Thoracic aorta (tissue), 2 donors: ENCODE data around the gene CRB1. TPM values are rescaled to one million over a fixed set of nuclear protein-coding genes. Genes with fewer than 3 reads are reported as not detected.

Experiments used
- ATAC-seq: fragments of 150-250 bp; one replicate; pipeline ENCODE4 v1.8.0; 2017; ENCODE audit warnings: low read depth; ENCODE audit not compliant: insufficient number of reproducible peaks, low FRiP score
- DNase-seq: peaks from one replicate; pipeline ENCODE4 v3.0.0-alpha.2; 2020; ENCODE audit warnings: low spot score
- H3K27ac ChIP-seq, 2 donors: fragments of 200-600 bp; sonication (generic); 1 replicate in 1 of 2; 2 replicates in 1 of 2; pipeline ENCODE4 v1.5.1; 2016; ENCODE audit warnings: mild to moderate bottlenecking in 2 of 2, moderate library complexity in 2 of 2
- H3K27me3 ChIP-seq: fragments of 200-600 bp; sonication (generic); replicated peaks from 2 replicates; pipeline ENCODE4 v1.6.0; 2016; ENCODE audit warnings: mild to moderate bottlenecking; ENCODE audit not compliant: insufficient read depth
- H3K36me3 ChIP-seq: fragments of 200-600 bp; sonication (generic); one replicate; pipeline ENCODE4 v1.5.1; 2016
- H3K4me1 ChIP-seq, 2 donors: fragments of 200-600 bp; sonication (generic); 1 replicate in 1 of 2; 2 replicates in 1 of 2; pipeline versions ENCODE4 v1.5.1 to v1.6.0; 2016; ENCODE audit warnings: low read depth in 2 of 2, mild to moderate bottlenecking in 1 of 2; ENCODE audit not compliant: control insufficient read depth in 1 of 2
- H3K4me3 ChIP-seq: fragments of 200-600 bp; sonication (generic); 2 replicates; pipeline ENCODE4 v1.5.1; 2016; ENCODE audit warnings: mild to moderate bottlenecking
- H3K9me3 ChIP-seq: fragments of 200-600 bp; sonication (generic); 2 replicates; pipeline ENCODE4 v1.5.1; 2016
- total RNA-seq, 2 donors: library from RNA; depleted of rRNA; stranded (reverse); fragments of >200 nt; gene quantifications; one replicate each; pipeline versions ENCODE4 v1.1.0 to v1.2.3, GENCODE V29; 2016
- TF ChIP-seq, protein P1 (sequence below): fragments of 200-600 bp; sonication (generic); IDR thresholded peaks from one replicate; pipeline ENCODE4 v1.5.1; 2019; ENCODE audit warnings: antibody characterized with exemption

Gene CRB1
- total RNA-seq, 2 donors from 2014 or later, result not detected

DNA sequence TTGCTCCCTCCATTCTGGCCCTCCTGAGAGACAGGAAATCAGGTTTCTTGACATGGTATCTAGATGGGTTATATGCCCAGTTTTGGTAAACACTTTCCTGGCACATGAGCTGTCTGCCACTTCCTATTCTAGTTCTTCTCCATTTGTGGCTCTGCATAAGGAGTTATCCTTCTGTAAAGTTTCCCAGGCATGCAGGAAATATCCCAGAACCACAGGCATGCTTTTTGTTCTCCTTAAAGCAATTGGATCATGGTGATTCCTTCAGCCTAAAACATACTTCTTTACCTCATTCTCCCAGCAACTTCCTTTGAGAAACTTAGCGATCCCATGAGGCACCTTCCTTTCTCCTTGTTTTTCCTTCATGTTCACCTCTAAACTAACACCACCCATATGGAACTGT lies 199.8 kb downstream of the CRB1 start:
- TF ChIP-seq, protein P1, sequence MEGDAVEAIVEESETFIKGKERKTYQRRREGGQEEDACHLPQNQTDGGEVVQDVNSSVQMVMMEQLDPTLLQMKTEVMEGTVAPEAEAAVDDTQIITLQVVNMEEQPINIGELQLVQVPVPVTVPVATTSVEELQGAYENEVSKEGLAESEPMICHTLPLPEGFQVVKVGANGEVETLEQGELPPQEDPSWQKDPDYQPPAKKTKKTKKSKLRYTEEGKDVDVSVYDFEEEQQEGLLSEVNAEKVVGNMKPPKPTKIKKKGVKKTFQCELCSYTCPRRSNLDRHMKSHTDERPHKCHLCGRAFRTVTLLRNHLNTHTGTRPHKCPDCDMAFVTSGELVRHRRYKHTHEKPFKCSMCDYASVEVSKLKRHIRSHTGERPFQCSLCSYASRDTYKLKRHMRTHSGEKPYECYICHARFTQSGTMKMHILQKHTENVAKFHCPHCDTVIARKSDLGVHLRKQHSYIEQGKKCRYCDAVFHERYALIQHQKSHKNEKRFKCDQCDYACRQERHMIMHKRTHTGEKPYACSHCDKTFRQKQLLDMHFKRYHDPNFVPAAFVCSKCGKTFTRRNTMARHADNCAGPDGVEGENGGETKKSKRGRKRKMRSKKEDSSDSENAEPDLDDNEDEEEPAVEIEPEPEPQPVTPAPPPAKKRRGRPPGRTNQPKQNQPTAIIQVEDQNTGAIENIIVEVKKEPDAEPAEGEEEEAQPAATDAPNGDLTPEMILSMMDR, result no peak
- H3K36me3 ChIP-seq, result no peaks in the 10 kb centered on the region

DNA sequence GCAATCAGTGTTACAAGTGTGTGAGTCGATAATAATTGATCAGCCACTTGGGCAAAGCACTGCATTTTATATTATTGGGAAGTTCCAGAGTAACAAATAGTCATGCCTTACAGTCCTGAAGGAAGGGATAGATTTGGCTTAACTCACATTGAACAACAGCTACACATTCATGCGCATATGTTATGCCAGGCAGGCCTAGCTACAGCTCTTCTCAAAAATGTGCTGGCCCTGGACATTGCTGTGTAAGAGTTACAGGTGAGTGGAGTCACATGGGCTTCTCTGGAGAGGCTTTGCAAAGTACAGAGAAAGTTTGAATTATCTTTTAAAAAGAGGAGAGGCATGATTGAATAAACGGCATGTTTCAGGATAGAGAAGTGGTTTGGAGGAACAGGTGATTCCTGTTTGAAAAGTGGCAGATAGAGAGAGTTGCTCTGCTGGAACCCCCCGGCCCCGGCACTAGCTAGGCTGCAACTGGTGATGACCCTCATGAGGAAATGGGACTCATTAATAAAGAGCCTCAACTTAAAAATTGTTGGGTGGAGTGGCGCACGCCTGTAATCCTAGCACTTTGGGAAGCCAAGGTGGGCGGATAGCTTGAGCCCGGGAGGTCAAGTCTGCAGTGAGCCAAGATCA lies 200.6 kb downstream of the CRB1 start:
- TF ChIP-seq, protein P1, result no peak
- no peak for ATAC-seq

More for the DNA sequence above, 199.8 kb downstream of the CRB1 start:
- ATAC-seq (no peak), DNase-seq (no peak)
- no peak overlapping the region for H3K27ac ChIP-seq
- H3K27me3 ChIP-seq, result no peaks in the 10 kb centered on the region
- H3K4me1 ChIP-seq, result peaks cover 10 to 14% of the 10 kb centered on the region in 2 donors
- H3K9me3 ChIP-seq, result no peaks in the 10 kb centered on the region
- H3K4me3 ChIP-seq, result no peak overlapping the region

DNA sequence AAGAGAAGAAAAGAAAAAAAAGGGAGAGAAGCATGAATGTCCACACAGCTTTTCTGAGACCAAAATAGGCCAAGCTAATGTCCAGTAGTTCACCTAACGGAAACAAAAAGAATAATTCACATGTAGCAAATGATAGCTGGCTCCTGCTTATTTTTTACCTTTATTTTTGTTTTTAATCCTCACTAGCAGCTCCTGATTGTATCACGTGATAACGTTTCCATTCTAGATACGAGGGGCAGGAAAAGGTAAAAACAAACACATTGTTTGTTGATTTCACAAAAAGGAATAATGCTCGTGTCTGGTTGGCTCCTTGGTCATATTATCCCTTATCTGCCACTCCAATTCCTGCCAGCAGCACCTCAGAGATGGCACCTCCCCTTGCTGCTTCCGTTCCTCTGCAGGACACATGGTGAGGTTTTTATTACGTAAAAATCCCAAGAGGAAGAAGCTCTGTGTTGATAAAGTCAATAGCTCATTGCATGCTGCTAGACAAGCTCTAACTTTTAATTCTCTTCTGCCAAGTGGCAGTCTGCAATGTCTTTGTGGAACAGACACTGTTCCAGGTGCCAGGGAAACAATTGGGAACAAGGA lies 201.7 kb downstream of the CRB1 start:
- ATAC-seq (no peak), DNase-seq (no peak)
- TF ChIP-seq, protein P1, result no peak
- no peaks in the 10 kb centered on the region for H3K9me3 ChIP-seq
- peaks cover 5% of the 10 kb centered on the region in 2 donors for H3K4me1 ChIP-seq
- H3K36me3 ChIP-seq, result no peaks in the 10 kb centered on the region
- H3K4me3 ChIP-seq, result no peak overlapping the region
- H3K27ac ChIP-seq, result no peak overlapping the region
- H3K27me3 ChIP-seq, result no peaks in the 10 kb centered on the region

More for the DNA sequence above, 200.6 kb downstream of the CRB1 start:
- Histone ChIP-seq H3K27ac (no peak overlapping the region), H3K36me3 (no peaks in the 10 kb centered on the region), H3K27me3 (no peaks in the 10 kb centered on the region), H3K4me1 (peaks cover 10 to 14% of the 10 kb centered on the region in 2 donors), H3K9me3 (no peaks in the 10 kb centered on the region), H3K4me3 (no peak overlapping the region)
- DNase-seq, result no peak

DNA sequence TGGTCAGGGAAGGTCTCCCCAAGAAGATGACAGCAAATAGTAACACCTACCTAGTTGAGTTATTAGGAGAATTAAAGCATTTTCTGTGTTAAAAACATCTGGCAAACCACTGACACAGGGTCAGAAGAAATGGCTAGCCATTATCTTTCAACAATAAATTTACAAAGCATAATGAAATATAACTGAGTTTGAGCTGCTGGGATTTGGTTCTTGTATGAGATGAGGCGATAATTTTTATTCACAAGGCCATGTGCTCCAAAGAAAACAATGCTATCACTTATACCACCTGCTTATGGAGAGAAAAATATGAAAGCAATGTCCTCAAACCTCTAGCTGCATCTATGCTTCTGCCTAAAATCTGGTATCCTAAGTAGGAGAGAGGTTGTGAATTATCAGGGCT lies 202.3 kb downstream of the CRB1 start:
- H3K27ac ChIP-seq, result no peak overlapping the region
- no peak overlapping the region for H3K4me3 ChIP-seq
- no peaks in the 10 kb centered on the region for H3K9me3 ChIP-seq
- TF ChIP-seq, protein P1, result no peak
- no peaks in the 10 kb centered on the region for H3K27me3 ChIP-seq
- DNase-seq, result no peak
- no peaks in the 10 kb centered on the region for H3K4me1 ChIP-seq
- H3K36me3 ChIP-seq, result no peaks in the 10 kb centered on the region
- ATAC-seq, result no peak

DNA sequence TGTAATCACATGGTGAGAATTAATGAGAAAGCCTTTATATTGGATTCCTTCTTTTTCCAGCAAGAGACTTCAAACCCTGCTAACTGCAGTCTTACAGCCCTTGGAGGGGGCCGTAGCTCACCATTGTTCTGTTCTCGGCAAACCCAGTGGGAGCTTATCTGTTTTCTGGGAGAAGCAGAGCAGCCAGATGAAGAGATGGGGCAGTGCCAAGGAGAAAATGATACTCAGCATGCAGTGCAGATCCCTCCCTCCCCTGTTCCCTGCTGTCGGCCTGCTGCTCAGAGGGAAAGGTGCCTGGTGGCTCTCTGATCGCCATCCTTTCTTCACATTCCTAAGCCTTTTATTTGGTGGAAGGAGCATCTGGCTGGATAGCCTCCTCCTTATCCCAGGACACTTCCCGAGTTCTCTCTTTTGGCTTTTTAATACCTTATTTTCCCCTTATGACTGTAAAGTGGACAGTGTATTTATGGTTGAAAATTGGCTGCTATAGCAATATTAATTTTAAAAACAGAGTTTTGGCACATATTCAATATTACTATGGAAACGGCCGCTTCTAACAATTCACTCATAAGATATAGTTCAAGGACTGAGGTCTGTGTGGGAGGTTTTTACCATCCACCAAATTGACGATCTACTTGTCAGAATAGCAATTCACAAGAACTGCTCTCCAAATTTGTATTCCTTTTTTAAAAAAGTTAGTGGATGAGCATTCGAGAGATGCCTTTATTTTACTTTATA lies 203.4 kb downstream of the CRB1 start:
- no peak for ATAC-seq
- TF ChIP-seq, protein P1, result no peak
- no peaks in the 10 kb centered on the region for H3K9me3 ChIP-seq
- no peak overlapping the region for H3K4me3 ChIP-seq
- no peaks in the 10 kb centered on the region for H3K27me3 ChIP-seq
- H3K27ac ChIP-seq, result no peak overlapping the region
- DNase-seq, result no peak
- H3K4me1 ChIP-seq, result no peaks in the 10 kb centered on the region
- H3K36me3 ChIP-seq, result no peaks in the 10 kb centered on the region
